ENCODE data around the gene SH3BGRL3. TPM values are rescaled to one million over a fixed set of nuclear protein-coding genes. Genes with fewer than 3 reads are reported as not detected.
A peak's percentile ranks its signal among the peaks of the same experiment; 100 is the strongest.
"Not testable (repeated sequence)": the region's sequence is repeated elsewhere in the genome, so short reads cannot be mapped to it uniquely, and the experiment has no call there.

SH3BGRL3 gene
- 100 to 1,000 TPM in 4 of 6 donors, 10 to 100 TPM in 2; 39.1 to 271 (median 156) TPM for total RNA-seq

GRCh38 chr1:26279456-26280332 lies at the start of gene SH3BGRL3:
SH3BGRL3 (plus strand) TSS chr1:26280086; CDS start chr1:26280156, 70 bp downstream.
- Histone ChIP-seq H3K4me1 (peaks cover 72 to 90% (median 79%) of the 10 kb centered on the region in 4 donors), H3K4me3 (peak within 1 kb of the TSS; percentile 68 to 98 (median 92)), H3K9me3 (no peaks in the 10 kb centered on the region), H3K27ac (peak within 1 kb of the TSS; percentile 92 to 99 (median 98)), H3K36me3 (peaks cover 0 to 15% (median 9%) of the 10 kb centered on the region in 4 donors), H3K27me3 (peaks cover 0 to 4% (median 0%) of the 10 kb centered on the region in 4 donors)
- peak; percentile 88 to 89 for ATAC-seq (ENCODE audit: low FRiP score in 2 of 2)
- TF ChIP-seq POLR2AphosphoS5 (IDR thresholded peaks at IDR 0.05) (peak; percentile 94 to 95), POLR2A (IDR thresholded peaks at IDR 0.05) (peak in 3 of 4 donors; percentile 94 to 99 (median 95)), EP300 (IDR thresholded peaks at IDR 0.05) (peak in 1 of 4 donors; percentile 22), CTCF (IDR thresholded peaks at IDR 0.05) (peak in 4 of 6 experiments; percentile 10 to 59 (median 40))
- peak; percentile 93 to 97 for DNase-seq
- WGBS, 2 donors = 3 to 26% methylated on average over 3 to 30 of the region's 66 CpGs

GRCh38 chr1:26230682-26231081 lies 49.2 kb upstream of the SH3BGRL3 start:
- WGBS, 2 donors = 81 to 93% methylated on average over 2 of the region's 2 CpGs
- not testable (repeated sequence) for H3K36me3 ChIP-seq; H3K27ac ChIP-seq; ATAC-seq (ENCODE audit: low FRiP score in 2 of 2); DNase-seq; H3K9me3 ChIP-seq; H3K27me3 ChIP-seq; H3K4me3 ChIP-seq
- H3K4me1 ChIP-seq = peaks cover 3 to 12% (median 10%) of the 10 kb centered on the region in 4 donors

GRCh38 chr1:26233903-26234643 lies 45.8 kb upstream of the SH3BGRL3 start, which contains the start of gene CEP85:
CEP85 (plus strand) TSS chr1:26234200; CDS start chr1:26239784, 5,584 bp downstream.
- peak; percentile 98 to 99 for DNase-seq
- peak; percentile 99 to 100 for ATAC-seq (ENCODE audit: low FRiP score in 2 of 2)

GRCh38 chr1:26234644-26235370 lies 45.1 kb upstream of the SH3BGRL3 start:
- DNase-seq (peak in 1 of 2 donors; percentile 25), ATAC-seq (ENCODE audit: low FRiP score in 2 of 2) (no peak)
- no peak for TF ChIP-seq POLR2A (IDR thresholded peaks at IDR 0.05)
- H3K4me3 ChIP-seq = peak overlapping the region; percentile 66 to 84 (median 74)
- no peaks in the 10 kb centered on the region for H3K27me3 ChIP-seq
- H3K36me3 ChIP-seq = no peaks in the 10 kb centered on the region
- peaks cover 4 to 9% (median 6%) of the 10 kb centered on the region in 4 donors for H3K4me1 ChIP-seq
- H3K27ac ChIP-seq = peak overlapping the region; percentile 79 to 95 (median 90)
- 3 to 7% methylated on average over 30 of the region's 30 CpGs for WGBS, 2 donors
- no peaks in the 10 kb centered on the region for H3K9me3 ChIP-seq

More at GRCh38 chr1:26233903-26234643, 45.8 kb upstream of the SH3BGRL3 start, which contains the start of gene CEP85:
- WGBS, 2 donors = 0% methylated on average over 40 to 68 of the region's 73 CpGs
- Histone ChIP-seq H3K4me1 (peaks cover 4 to 9% (median 6%) of the 10 kb centered on the region in 4 donors), H3K9me3 (no peaks in the 10 kb centered on the region), H3K36me3 (no peaks in the 10 kb centered on the region), H3K27me3 (no peaks in the 10 kb centered on the region), H3K27ac (peak within 1 kb of the TSS; percentile 79 to 95 (median 90)), H3K4me3 (peak within 1 kb of the TSS; percentile 66 to 84 (median 74))
- TF ChIP-seq EP300 (IDR thresholded peaks at IDR 0.05) = no peak
- TF ChIP-seq CTCF (IDR thresholded peaks at IDR 0.05) = peak; percentile 70 to 96 (median 87)
- TF ChIP-seq POLR2A (IDR thresholded peaks at IDR 0.05) = peak in 3 of 4 donors; percentile 41 to 96 (median 89)
- TF ChIP-seq POLR2AphosphoS5 (IDR thresholded peaks at IDR 0.05) = peak; percentile 46 to 67

GRCh38 chr1:26237230-26237966 lies 42.5 kb upstream of the SH3BGRL3 start:
- peaks cover 4 to 9% (median 6%) of the 10 kb centered on the region in 4 donors for H3K4me1 ChIP-seq
- H3K27me3 ChIP-seq = no peaks in the 10 kb centered on the region
- H3K9me3 ChIP-seq = no peaks in the 10 kb centered on the region
- no peak for TF ChIP-seq EP300 (IDR thresholded peaks at IDR 0.05)
- no peak for TF ChIP-seq CTCF (IDR thresholded peaks at IDR 0.05)
- TF ChIP-seq POLR2A (IDR thresholded peaks at IDR 0.05) = no peak
- TF ChIP-seq POLR2AphosphoS5 (IDR thresholded peaks at IDR 0.05) = no peak
- ATAC-seq (ENCODE audit: low FRiP score in 2 of 2) (no peak), DNase-seq (no peak)
- WGBS, 2 donors = 63 to 65% methylated on average over 6 of the region's 6 CpGs
- H3K27ac ChIP-seq = no peak overlapping the region
- no peak overlapping the region for H3K4me3 ChIP-seq
- H3K36me3 ChIP-seq = no peaks in the 10 kb centered on the region
